Epithelial cell of esophagus (primary cell): Measurements from ENCODE around the gene HAPLN2.

Experiments used
- DNase-seq: peaks from one replicate; pipeline ENCODE4 v3.0.0; 2010; ENCODE audit warnings: low read depth
- H3K4me3 ChIP-seq: 2 replicates; pipeline ENCODE4 v1.5.1; 2011; ENCODE audit warnings: mild to moderate bottlenecking, low read length, control low read depth
- TF ChIP-seq, protein P1 (sequence below): IDR thresholded peaks from 2 replicates; pipeline ENCODE4 v1.5.1; 2011; ENCODE audit warnings: low read depth, mild to moderate bottlenecking, low read length, control low read depth, inconsistent platforms; ENCODE audit not compliant: insufficient read depth; ENCODE audit errors: missing control alignments

The HAPLN2 gene

DNA sequence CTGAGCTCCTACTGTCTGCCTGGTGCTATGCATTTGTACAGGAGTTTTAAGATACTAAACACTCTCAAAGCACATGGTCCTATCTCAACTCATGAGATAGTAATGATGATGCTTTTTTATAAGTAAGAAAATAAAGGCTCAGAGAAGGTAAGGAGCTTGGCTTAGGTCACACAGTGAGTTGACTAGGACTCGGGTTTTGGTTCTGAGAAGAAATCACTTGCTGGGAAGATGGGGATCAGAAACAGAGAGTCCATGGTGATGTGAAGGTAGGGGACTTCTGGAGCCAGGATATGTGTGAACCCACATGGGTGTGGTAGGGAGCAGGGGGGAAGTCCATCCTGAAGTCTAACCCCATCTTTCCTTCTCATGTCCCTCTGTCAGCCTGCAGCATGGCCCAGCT, 26.5 kb downstream of the HAPLN2 start:
- DNase-seq = no peak
- H3K4me3 ChIP-seq = no peak overlapping the region
- TF ChIP-seq, protein P1, sequence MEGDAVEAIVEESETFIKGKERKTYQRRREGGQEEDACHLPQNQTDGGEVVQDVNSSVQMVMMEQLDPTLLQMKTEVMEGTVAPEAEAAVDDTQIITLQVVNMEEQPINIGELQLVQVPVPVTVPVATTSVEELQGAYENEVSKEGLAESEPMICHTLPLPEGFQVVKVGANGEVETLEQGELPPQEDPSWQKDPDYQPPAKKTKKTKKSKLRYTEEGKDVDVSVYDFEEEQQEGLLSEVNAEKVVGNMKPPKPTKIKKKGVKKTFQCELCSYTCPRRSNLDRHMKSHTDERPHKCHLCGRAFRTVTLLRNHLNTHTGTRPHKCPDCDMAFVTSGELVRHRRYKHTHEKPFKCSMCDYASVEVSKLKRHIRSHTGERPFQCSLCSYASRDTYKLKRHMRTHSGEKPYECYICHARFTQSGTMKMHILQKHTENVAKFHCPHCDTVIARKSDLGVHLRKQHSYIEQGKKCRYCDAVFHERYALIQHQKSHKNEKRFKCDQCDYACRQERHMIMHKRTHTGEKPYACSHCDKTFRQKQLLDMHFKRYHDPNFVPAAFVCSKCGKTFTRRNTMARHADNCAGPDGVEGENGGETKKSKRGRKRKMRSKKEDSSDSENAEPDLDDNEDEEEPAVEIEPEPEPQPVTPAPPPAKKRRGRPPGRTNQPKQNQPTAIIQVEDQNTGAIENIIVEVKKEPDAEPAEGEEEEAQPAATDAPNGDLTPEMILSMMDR = no peak

DNA sequence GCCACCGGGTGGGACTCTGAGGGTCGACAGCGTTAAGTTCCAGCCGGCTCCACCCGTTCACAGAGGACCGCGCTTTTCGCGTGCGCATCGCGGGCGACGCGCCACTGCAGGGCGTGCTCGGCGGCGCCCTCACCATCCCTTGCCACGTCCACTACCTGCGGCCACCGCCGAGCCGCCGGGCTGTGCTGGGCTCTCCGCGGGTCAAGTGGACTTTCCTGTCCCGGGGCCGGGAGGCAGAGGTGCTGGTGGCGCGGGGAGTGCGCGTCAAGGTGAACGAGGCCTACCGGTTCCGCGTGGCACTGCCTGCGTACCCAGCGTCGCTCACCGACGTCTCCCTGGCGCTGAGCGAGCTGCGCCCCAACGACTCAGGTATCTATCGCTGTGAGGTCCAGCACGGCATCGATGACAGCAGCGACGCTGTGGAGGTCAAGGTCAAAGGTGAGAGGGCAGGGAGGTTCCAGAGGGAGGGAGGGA, 27.6 kb downstream of the HAPLN2 start:
- DNase-seq = no peak
- H3K4me3 ChIP-seq = no peak overlapping the region
- TF ChIP-seq, protein P1 = no peak

DNA sequence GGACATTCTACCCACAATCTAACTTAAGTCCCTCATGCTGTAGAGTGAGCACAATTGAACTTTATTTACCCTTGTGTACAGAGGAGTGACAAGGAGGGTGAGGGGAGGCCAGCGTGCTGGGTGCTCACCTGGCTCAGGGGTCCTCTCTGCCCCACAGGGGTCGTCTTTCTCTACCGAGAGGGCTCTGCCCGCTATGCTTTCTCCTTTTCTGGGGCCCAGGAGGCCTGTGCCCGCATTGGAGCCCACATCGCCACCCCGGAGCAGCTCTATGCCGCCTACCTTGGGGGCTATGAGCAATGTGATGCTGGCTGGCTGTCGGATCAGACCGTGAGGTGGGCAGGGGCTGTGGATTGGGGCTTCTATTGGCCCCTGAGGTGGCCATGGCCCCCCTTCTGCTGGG, 28.1 kb downstream of the HAPLN2 start:
- DNase-seq = no peak
- H3K4me3 ChIP-seq = no peak overlapping the region
- TF ChIP-seq, protein P1 = no peak

DNA sequence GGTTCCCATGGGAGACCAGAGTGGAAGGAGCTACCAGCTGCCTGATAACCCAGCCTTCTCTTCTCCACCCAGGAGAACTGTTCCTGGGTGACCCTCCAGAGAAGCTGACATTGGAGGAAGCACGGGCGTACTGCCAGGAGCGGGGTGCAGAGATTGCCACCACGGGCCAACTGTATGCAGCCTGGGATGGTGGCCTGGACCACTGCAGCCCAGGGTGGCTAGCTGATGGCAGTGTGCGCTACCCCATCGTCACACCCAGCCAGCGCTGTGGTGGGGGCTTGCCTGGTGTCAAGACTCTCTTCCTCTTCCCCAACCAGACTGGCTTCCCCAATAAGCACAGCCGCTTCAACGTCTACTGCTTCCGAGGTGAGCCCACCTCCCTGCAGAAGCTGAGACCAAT, 29.3 kb downstream of the HAPLN2 start:
- DNase-seq = no peak
- TF ChIP-seq, protein P1 = no peak
- H3K4me3 ChIP-seq = no peak overlapping the region

DNA sequence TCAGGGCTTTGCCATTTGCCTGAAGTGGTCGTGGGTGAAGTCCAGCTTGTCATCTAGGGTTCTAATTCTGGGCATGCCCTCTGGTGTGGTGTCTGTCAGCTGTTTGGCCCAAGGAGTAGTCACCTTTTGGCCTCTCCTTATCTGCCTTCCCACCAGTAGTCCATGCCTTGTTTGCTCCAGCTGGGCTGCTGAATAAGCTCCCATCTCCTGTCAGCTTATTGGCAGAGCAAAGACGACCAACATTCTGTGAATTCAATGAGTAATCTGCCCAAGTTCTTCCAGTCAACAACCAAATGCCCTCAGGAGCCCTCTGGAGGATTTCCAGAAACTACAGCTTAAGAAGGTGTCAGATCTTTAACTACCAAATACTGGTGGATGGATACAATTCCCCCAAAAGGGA, 29.7 kb downstream of the HAPLN2 start:
- TF ChIP-seq, protein P1 = no peak
- no peak overlapping the region for H3K4me3 ChIP-seq
- peak; percentile 37 for DNase-seq

DNA sequence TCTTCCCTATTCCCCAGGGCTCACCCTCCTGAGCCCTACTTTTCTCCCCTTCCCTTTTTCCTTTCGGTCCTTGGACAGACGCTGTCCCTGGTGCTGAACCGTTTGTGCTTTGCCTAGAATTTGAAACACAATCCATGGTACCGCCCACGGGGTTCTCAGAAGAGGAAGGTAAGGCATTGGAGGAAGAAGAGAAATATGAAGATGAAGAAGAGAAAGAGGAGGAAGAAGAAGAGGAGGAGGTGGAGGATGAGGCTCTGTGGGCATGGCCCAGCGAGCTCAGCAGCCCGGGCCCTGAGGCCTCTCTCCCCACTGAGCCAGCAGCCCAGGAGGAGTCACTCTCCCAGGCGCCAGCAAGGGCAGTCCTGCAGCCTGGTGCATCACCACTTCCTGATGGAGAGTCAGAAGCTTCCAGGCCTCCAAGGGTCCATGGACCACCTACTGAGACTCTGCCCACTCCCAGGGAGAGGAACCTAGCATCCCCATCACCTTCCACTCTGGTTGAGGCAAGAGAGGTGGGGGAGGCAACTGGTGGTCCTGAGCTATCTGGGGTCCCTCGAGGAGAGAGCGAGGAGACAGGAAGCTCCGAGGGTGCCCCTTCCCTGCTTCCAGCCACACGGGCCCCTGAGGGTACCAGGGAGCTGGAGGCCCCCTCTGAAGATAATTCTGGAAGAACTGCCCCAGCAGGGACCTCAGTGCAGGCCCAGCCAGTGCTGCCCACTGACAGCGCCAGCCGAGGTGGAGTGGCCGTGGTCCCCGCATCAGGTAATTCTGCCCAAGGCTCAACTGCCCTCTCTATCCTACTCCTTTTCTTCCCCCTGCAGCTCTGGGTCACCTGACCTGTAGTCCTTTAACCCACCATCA, 33.1 kb downstream of the HAPLN2 start:
- TF ChIP-seq, protein P1 = no peak
- DNase-seq = peak; percentile 54
- H3K4me3 ChIP-seq = no peak overlapping the region

DNA sequence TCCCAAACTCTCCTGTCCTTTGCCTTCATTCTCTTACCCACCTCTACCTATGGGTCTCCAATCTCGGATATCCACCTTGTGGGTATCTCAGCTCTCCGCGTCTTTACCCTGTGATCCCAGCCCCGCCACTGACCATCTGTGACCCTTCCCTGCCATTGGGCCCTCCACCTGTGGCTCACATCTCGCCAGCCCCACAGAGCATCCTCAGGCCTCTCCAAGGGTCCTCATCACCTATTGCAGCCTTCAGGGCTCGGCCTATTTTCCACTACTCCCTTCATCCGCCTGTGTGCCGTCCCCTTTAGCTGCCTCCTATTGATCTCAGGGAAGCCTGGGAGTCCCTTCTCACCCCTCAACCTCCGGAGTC, 33.8 kb downstream of the HAPLN2 start:
- DNase-seq = no peak
- H3K4me3 ChIP-seq = no peak overlapping the region
- TF ChIP-seq, protein P1 = no peak
